ENCODE measurements around the gene NTM.
"Not testable (repeated sequence)": the region's sequence is repeated elsewhere in the genome, so short reads cannot be mapped to it uniquely, and the experiment has no call there.

DNA sequence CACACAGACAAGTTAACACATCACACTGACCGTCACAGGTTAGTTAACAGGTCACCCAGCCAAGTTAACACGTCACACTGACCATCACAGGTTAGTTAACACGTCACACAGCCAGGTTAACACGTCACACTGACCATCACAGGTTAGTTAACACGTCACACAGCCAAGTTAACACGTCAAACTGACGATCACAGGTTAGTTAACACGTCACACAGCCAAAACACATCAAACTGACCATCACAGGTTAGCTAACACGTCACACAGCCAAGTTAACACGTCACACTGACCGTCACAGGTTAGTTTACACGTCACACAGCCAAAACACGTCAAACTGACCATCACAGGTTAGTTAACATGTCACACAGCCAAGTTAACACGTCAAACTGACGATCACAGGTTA, 699.2 kb downstream of the NTM start:
- TF ChIP-seq, protein P1, sequence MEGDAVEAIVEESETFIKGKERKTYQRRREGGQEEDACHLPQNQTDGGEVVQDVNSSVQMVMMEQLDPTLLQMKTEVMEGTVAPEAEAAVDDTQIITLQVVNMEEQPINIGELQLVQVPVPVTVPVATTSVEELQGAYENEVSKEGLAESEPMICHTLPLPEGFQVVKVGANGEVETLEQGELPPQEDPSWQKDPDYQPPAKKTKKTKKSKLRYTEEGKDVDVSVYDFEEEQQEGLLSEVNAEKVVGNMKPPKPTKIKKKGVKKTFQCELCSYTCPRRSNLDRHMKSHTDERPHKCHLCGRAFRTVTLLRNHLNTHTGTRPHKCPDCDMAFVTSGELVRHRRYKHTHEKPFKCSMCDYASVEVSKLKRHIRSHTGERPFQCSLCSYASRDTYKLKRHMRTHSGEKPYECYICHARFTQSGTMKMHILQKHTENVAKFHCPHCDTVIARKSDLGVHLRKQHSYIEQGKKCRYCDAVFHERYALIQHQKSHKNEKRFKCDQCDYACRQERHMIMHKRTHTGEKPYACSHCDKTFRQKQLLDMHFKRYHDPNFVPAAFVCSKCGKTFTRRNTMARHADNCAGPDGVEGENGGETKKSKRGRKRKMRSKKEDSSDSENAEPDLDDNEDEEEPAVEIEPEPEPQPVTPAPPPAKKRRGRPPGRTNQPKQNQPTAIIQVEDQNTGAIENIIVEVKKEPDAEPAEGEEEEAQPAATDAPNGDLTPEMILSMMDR (IDR thresholded peaks at IDR 0.05): not testable (repeated sequence)
- TF ChIP-seq POLR2A (IDR thresholded peaks at IDR 0.05): not testable (repeated sequence)

Data from esophagus squamous epithelium (tissue), 4 donors.